WTC11 (cell line): ENCODE data around the gene AHRR. TPM values are rescaled to one million over a fixed set of nuclear protein-coding genes. Genes with fewer than 3 reads are reported as not detected.
"Not testable (repeated sequence)": the region's sequence is repeated elsewhere in the genome, so short reads cannot be mapped to it uniquely, and the experiment has no call there.

ENCODE experiments used
- ATAC-seq: fragments of 200-7000 bp; cut with Tn5 transposase; 2 replicates; pipeline ENCODE4 v1.10.0; 2021; ENCODE audit warnings: mild to moderate bottlenecking, moderate library complexity
- Bru-seq: library from RNA; stranded (reverse); fragments of 400-500 nt; gene quantifications from one replicate; lab custom pipeline; 2021; lab: Mats Ljungman, UMichigan
- CTCF ChIA-PET: fragments of 300-600 bp; sonication (Branson Sonifier 250); formaldehyde crosslinking; loops from one replicate; lab custom pipeline; 2021; ENCODE audit warnings: antibody characterized with exemption; lab: Charles Lee
- POLR2A ChIA-PET: fragments of 350-600 bp; sonication (Branson Sonifier 250); formaldehyde crosslinking; loops from one replicate; lab custom pipeline; 2021; ENCODE audit warnings: antibody characterized with exemption; lab: Charles Lee
- DNase-seq: peaks from one replicate; pipeline ENCODE4 v3.0.0; 2021; ENCODE audit warnings: low spot score
- H3K27ac Mint-ChIP-seq: 2 replicates; pipeline ENCODE4 v1.8.0; 2021; ENCODE audit warnings: mixed read lengths
- H3K27me3 Mint-ChIP-seq: 2 replicates; pipeline ENCODE4 v1.8.0; 2021; ENCODE audit warnings: low read depth, mild to moderate bottlenecking, moderate library complexity, mixed read lengths
- H3K36me3 Mint-ChIP-seq: 2 replicates; pipeline ENCODE4 v1.8.0; 2021; ENCODE audit warnings: mixed read lengths
- H3K4me1 Mint-ChIP-seq: 2 replicates; pipeline ENCODE4 v1.8.0; 2022; ENCODE audit warnings: mixed read lengths
- H3K4me3 Mint-ChIP-seq: 2 replicates; pipeline ENCODE4 v1.8.0; 2021; ENCODE audit warnings: mild to moderate bottlenecking, moderate library complexity, mixed read lengths
- H3K9me3 Mint-ChIP-seq: 2 replicates; pipeline ENCODE4 v1.8.0; 2021; ENCODE audit warnings: mixed read lengths
- CBFB ChIP-seq: sonication (generic); formaldehyde crosslinking; IDR thresholded peaks from 2 replicates; pipeline ENCODE4 v1.8.1; 2022; ENCODE audit warnings: mild to moderate bottlenecking, low read depth, missing genetic modification reagents
- CREM ChIP-seq: sonication (generic); formaldehyde crosslinking; IDR thresholded peaks from 2 replicates; pipeline ENCODE4 v1.8.1; 2022; ENCODE audit warnings: mild to moderate bottlenecking, missing genetic modification reagents, moderate library complexity
- ELF4 ChIP-seq: sonication (generic); formaldehyde crosslinking; IDR thresholded peaks from 2 replicates; pipeline ENCODE4 v1.8.1; 2022; ENCODE audit warnings: low read depth, mild to moderate bottlenecking, moderate library complexity, missing genetic modification reagents
- ESRRA ChIP-seq: sonication (generic); formaldehyde crosslinking; IDR thresholded peaks from 2 replicates; pipeline ENCODE4 v1.8.1; 2022; ENCODE audit warnings: mild to moderate bottlenecking, missing genetic modification reagents, borderline replicate concordance
- ETV6 ChIP-seq: sonication (generic); formaldehyde crosslinking; IDR thresholded peaks from 2 replicates; pipeline ENCODE4 v1.8.1; 2022; ENCODE audit warnings: mild to moderate bottlenecking, missing genetic modification reagents
- NFE2L1 ChIP-seq: sonication (generic); formaldehyde crosslinking; IDR thresholded peaks from 2 replicates; pipeline ENCODE4 v1.8.1; 2023; ENCODE audit warnings: missing genetic modification reagents
- SMAD3 ChIP-seq: sonication (generic); formaldehyde crosslinking; IDR thresholded peaks from 2 replicates; pipeline ENCODE4 v1.8.0; 2022; ENCODE audit warnings: missing genetic modification reagents, mild to moderate bottlenecking, borderline replicate concordance
- ZNF263 ChIP-seq: sonication (generic); formaldehyde crosslinking; IDR thresholded peaks from 2 replicates; pipeline ENCODE4 v1.8.1; 2022; ENCODE audit warnings: low read depth, mild to moderate bottlenecking, moderate library complexity, missing genetic modification reagents
- ZNF671 ChIP-seq: fragments of 250-450 bp; sonication (Bioruptor Pico); IDR thresholded peaks from 2 replicates; pipeline ENCODE4 v1.8.0; 2021; ENCODE audit warnings: mild to moderate bottlenecking
- long read RNA-seq, 3 experiments: library from RNA in 1 of 3; library from capped mRNA in 1 of 3; library from polyadenylated mRNA in 1 of 3; unstranded in 2 of 3; stranded (forward) in 1 of 3; transcript quantifications; one replicate each; pipeline ENCODE4 v2.0.0, GENCODE V29; 2021
- total RNA-seq: library from RNA; stranded (reverse); gene quantifications from 3 replicates; pipeline ENCODE4 v1.2.3, GENCODE V29; 2021
- TF ChIP-seq, protein P1 (sequence below): sonication (generic); formaldehyde crosslinking; IDR thresholded peaks from 2 replicates; pipeline ENCODE4 v1.8.1; 2023; ENCODE audit warnings: mild to moderate bottlenecking, missing genetic modification reagents
- TF ChIP-seq, protein P2 (sequence below): sonication (generic); formaldehyde crosslinking; IDR thresholded peaks from 2 replicates; pipeline ENCODE4 v1.8.1; 2023; ENCODE audit warnings: mild to moderate bottlenecking, moderate library complexity, missing genetic modification reagents
- TF ChIP-seq, protein P3 (sequence below): sonication (generic); formaldehyde crosslinking; IDR thresholded peaks from 2 replicates; pipeline ENCODE4 v1.8.0; 2023; ENCODE audit warnings: missing genetic modification reagents
- TF ChIP-seq, protein P4 (sequence below): sonication (generic); formaldehyde crosslinking; IDR thresholded peaks from 2 replicates; pipeline ENCODE4 v1.8.0; 2022; ENCODE audit warnings: mild to moderate bottlenecking, missing genetic modification reagents

AHRR gene
- total RNA-seq (4.5 to 9.7 TPM (median 7.0 TPM) in 3 replicates), Bru-seq, nascent RNA (percentile 41 among the genes with signal in this experiment)
- long read RNA-seq, experiment 1, partial matches to known transcripts: 1 of 15 reads
- long read RNA-seq, experiment 1, other reads (novel, unspliced or antisense): 14 of 15 reads
- long read RNA-seq, experiment 2, partial matches to known transcripts: 4 of 8 reads
- long read RNA-seq, experiment 2, other reads (novel, unspliced or antisense): 4 of 8 reads
- long read RNA-seq, experiment 3: 0 reads

DNA sequence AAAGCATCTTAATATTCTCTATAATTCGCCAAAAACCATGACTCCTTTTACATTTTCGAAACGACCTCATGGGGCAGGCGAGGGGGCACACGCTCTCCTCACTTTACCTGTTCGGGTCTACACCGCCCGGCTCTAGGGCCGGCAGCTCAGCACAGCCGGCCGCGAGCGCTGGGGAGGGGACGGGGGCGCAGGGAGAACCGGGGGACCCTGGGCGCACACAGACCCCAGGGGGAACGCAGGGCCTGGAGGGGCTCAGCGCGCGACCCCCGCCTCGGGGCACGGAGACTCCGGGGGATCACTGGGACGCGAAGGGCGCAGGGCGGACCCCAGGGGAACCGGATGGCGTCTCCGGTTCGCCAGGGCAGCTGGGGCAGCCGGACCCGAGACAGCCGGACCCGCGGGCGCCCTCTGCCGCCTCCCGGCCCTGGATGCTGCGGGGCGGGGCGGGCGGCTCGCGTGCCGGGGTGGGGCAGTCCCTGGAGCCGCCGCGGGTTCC lies at the start of gene AHRR:
AHRR (plus strand) TSS at position 485 of the 496 bp plus-strand sequence. CDS start 22,189 bp downstream, outside the sequence.
- peak within 1 kb of the TSS; percentile 77 for H3K4me3 Mint-ChIP-seq
- peaks cover 56% of the 10 kb centered on the region for H3K27me3 Mint-ChIP-seq
- TF ChIP-seq, protein P1, sequence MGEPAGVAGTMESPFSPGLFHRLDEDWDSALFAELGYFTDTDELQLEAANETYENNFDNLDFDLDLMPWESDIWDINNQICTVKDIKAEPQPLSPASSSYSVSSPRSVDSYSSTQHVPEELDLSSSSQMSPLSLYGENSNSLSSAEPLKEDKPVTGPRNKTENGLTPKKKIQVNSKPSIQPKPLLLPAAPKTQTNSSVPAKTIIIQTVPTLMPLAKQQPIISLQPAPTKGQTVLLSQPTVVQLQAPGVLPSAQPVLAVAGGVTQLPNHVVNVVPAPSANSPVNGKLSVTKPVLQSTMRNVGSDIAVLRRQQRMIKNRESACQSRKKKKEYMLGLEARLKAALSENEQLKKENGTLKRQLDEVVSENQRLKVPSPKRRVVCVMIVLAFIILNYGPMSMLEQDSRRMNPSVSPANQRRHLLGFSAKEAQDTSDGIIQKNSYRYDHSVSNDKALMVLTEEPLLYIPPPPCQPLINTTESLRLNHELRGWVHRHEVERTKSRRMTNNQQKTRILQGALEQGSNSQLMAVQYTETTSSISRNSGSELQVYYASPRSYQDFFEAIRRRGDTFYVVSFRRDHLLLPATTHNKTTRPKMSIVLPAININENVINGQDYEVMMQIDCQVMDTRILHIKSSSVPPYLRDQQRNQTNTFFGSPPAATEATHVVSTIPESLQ (CRISPR knock-in tag): no peak
- TF ChIP-seq, protein P2, sequence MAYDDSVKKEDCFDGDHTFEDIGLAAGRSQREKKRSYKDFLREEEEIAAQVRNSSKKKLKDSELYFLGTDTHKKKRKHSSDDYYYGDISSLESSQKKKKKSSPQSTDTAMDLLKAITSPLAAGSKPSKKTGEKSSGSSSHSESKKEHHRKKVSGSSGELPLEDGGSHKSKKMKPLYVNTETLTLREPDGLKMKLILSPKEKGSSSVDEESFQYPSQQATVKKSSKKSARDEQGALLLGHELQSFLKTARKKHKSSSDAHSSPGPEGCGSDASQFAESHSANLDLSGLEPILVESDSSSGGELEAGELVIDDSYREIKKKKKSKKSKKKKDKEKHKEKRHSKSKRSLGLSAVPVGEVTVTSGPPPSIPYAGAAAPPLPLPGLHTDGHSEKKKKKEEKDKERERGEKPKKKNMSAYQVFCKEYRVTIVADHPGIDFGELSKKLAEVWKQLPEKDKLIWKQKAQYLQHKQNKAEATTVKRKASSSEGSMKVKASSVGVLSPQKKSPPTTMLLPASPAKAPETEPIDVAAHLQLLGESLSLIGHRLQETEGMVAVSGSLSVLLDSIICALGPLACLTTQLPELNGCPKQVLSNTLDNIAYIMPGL (CRISPR knock-in tag): peak; percentile 78
- no peak within 1 kb of the TSS for H3K27ac Mint-ChIP-seq
- ATAC-seq (peak; percentile 71), DNase-seq (peak; percentile 73)
- POLR2A ChIA-PET: no interaction called here
- H3K36me3 Mint-ChIP-seq: no peaks in the 10 kb centered on the region
- CTCF ChIA-PET: interaction anchor here (0.6 to 2.1 kb wide), 28 partner anchors 9 to 229 kb away, joined by 3 to 14 read pairs (median 5); partner anchors contain the start of genes CCDC127, LRRC14B, PDCD6 and SDHA
- peaks cover 15% of the 10 kb centered on the region for H3K4me1 Mint-ChIP-seq
- no peaks in the 10 kb centered on the region for H3K9me3 Mint-ChIP-seq

DNA sequence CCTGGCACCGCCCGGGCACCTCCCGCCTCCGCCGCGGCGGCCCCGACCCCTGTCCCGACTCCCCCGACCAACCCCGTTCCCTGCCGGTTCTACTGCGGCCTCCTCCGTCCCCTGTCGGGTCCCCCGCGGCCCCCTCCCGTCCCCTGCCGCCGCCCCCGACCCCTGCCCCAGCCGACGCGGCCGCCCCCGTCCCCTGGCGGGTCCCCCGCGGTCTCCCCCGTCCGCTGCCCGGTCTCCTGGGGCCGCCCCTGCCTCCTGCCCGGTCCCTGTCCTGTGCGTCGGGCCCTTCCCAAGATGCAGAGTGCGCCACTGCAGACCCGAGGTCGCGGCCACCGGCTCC lies 49.7 kb upstream of the AHRR start:
- ChIA-PET POLR2A (interaction anchor here (1.2 to 1.3 kb wide), 2 partner anchors 14 to 52 kb away, joined by 3 to 8 read pairs; no protein-coding TSS in a partner anchor), CTCF (interaction anchor here (0.9 to 1.6 kb wide), 6 partner anchors 45 to 175 kb away, joined by 3 to 12 read pairs (median 7); partner anchors contain the start of genes CCDC127 and SDHA)
- peaks cover 24% of the 10 kb centered on the region for H3K4me1 Mint-ChIP-seq
- H3K4me3 Mint-ChIP-seq: peak overlapping the region; percentile 88
- not testable (repeated sequence) for H3K27ac Mint-ChIP-seq, ATAC-seq, H3K27me3 Mint-ChIP-seq, DNase-seq, H3K9me3 Mint-ChIP-seq
- peaks cover 32% of the 10 kb centered on the region for H3K36me3 Mint-ChIP-seq

DNA sequence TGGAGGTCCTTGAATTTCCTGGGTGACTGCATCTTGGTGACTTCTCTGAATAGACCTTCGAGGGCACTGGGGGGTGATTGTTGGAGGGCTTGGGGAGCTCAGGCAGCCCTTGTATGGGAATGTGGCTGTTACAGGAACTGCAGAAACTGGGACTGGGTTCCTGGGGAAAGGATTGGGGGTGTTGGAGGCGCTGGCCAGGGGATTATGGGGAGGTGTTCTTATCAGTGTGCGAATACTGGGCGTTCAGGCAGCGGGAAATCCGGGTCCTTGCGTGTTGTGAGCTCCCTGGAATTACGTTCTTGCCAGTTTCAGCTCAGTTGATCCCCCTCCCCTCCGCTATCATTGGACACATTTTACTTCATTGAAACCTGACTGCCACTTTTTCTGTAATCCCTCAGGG lies 48.4 kb upstream of the AHRR start:
- Mint-ChIP-seq H3K4me3 (peak overlapping the region; percentile 88), H3K4me1 (peaks cover 24% of the 10 kb centered on the region), H3K27ac (peak overlapping the region; percentile 64), H3K36me3 (peaks cover 32% of the 10 kb centered on the region)
- POLR2A ChIA-PET: interaction anchor here (0.6 kb wide), 1 partner anchor 175 kb away, joined by 4 read pairs; no protein-coding TSS in a partner anchor
- CTCF ChIA-PET, H3K9me3 Mint-ChIP-seq, DNase-seq, H3K27me3 Mint-ChIP-seq, ATAC-seq: not testable (repeated sequence)

DNA sequence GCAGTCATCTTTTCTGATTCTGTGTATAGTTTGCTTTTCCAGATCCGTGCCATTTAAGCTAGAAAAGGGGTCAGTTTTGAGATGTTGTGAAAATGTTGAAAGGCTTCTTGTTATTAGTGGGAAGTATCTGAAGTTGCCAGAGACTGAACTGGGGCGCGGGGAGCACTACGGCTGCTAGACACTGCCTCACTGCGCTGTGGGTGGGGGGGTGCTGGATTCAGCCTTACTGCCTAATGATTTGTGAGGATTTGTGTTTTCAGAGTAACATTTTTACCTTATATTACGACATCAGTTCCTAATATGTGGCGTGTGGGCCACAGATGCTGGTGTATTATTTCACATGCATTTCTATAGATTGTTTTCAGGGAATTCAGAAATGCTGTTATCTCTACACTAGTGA lies 48.0 kb upstream of the AHRR start:
- H3K9me3 Mint-ChIP-seq, POLR2A ChIA-PET, ATAC-seq, H3K27me3 Mint-ChIP-seq, CTCF ChIA-PET, DNase-seq: not testable (repeated sequence)
- Mint-ChIP-seq H3K4me3 (peak overlapping the region; percentile 88), H3K36me3 (peaks cover 32% of the 10 kb centered on the region), H3K27ac (peak overlapping the region; percentile 64), H3K4me1 (peaks cover 24% of the 10 kb centered on the region)

DNA sequence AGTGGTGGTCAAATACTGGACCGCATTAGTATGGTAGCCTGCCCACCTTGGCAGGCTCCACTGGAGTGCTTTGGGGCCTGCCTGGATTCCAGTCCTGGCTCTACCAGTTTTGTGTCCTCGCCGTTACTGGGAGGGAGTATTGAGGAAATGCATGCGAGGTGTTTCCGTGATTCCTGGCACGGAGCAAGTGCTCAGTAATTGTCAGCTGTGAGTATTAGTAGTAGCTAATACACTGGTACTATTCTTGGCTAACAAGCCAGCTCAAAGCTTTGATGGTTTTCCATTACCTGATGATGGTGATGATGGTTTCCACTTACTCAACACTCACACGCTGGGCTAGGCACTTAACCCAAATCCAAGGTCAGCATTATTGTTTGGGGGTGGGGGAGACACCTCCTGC lies 47.2 kb upstream of the AHRR start:
- POLR2A ChIA-PET, H3K4me3 Mint-ChIP-seq, H3K27me3 Mint-ChIP-seq, H3K27ac Mint-ChIP-seq, H3K9me3 Mint-ChIP-seq, DNase-seq, ATAC-seq, CTCF ChIA-PET: not testable (repeated sequence)
- Mint-ChIP-seq H3K36me3 (peaks cover 36% of the 10 kb centered on the region), H3K4me1 (peaks cover 24% of the 10 kb centered on the region)

DNA sequence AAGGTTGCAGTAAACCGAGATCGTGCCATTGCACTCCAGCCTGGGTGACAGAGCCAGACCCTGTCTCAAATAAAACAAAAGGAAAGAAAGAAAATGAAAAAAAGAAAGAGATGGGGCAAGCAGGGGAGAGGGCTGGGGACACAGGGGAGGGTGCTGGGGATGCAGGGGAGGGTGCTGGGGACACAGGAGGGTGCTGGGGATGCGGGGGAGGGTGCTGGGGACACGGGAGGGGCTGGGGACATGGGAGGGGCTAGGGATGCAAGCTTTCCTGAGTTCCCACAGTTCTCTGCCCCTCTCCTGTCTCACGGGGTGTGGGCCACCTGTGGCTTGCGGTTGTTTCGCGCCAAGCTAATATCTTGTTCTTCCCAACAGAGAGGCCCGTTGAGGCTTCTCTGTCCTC lies 42.9 kb upstream of the AHRR start:
- CTCF ChIA-PET: interaction anchor here (0.6 kb wide), 1 partner anchor 50 kb away, joined by 3 read pairs; no protein-coding TSS in a partner anchor
- TF ChIP-seq ESRRA (CRISPR knock-in tag) (no peak), ZNF671 (CRISPR knock-in tag) (no peak), NFE2L1 (CRISPR knock-in tag) (no peak), CBFB (no peak), ELF4 (CRISPR knock-in tag) (no peak), ZNF263 (CRISPR knock-in tag) (no peak), SMAD3 (CRISPR knock-in tag) (no peak), ETV6 (CRISPR knock-in tag) (no peak), CREM (CRISPR knock-in tag) (no peak)
- TF ChIP-seq, protein P3, sequence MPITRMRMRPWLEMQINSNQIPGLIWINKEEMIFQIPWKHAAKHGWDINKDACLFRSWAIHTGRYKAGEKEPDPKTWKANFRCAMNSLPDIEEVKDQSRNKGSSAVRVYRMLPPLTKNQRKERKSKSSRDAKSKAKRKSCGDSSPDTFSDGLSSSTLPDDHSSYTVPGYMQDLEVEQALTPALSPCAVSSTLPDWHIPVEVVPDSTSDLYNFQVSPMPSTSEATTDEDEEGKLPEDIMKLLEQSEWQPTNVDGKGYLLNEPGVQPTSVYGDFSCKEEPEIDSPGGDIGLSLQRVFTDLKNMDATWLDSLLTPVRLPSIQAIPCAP (CRISPR knock-in tag): no peak
- TF ChIP-seq, protein P4, sequence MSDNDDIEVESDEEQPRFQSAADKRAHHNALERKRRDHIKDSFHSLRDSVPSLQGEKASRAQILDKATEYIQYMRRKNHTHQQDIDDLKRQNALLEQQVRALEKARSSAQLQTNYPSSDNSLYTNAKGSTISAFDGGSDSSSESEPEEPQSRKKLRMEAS: no peak
- TF ChIP-seq, protein P1 (CRISPR knock-in tag): no peak

More for the DNA sequence above, 42.9 kb upstream of the AHRR start:
- peaks cover 66% of the 10 kb centered on the region for H3K36me3 Mint-ChIP-seq
- no peak overlapping the region for H3K27ac Mint-ChIP-seq
- peaks cover under 1% of the 10 kb centered on the region; the same call in 1 of the 2 replicates for H3K4me1 Mint-ChIP-seq
- DNase-seq (no peak), ATAC-seq (no peak)
- peaks cover 39% of the 10 kb centered on the region for H3K9me3 Mint-ChIP-seq
- H3K27me3 Mint-ChIP-seq: no peaks in the 10 kb centered on the region; the same call in 1 of the 2 replicates
- no peak overlapping the region for H3K4me3 Mint-ChIP-seq
- POLR2A ChIA-PET: no interaction called here
